Erythroblast (primary cell): ENCODE measurements around the gene RPL31.

Source experiments
- DNase-seq, 2 experiments: peaks; one replicate each; lab custom pipeline; 2025; lab: John Stamatoyannopoulos, UW
- GATA1 ChIP-seq: IDR thresholded peaks from 2 replicates; pipeline ENCODE4 v1.6.1; 2011; ENCODE audit warnings: low read depth, mild to moderate bottlenecking, control low read depth, low read length, moderate library complexity
- POLR2A ChIP-seq: IDR thresholded peaks from 2 replicates; pipeline ENCODE4 v1.6.1; 2011; ENCODE audit warnings: mild to moderate bottlenecking, low read length

Gene RPL31

GRCh38 chr2:100995309-100996075 lies 6.6 kb upstream of the RPL31 start:
- TF ChIP-seq POLR2A = no peak
- no peak for TF ChIP-seq GATA1
- no peak for DNase-seq

GRCh38 chr2:100997509-100998234 lies 4.4 kb upstream of the RPL31 start:
- DNase-seq = no peak
- TF ChIP-seq GATA1 (no peak), POLR2A (no peak)

GRCh38 chr2:100998235-100998573 lies 3.9 kb upstream of the RPL31 start:
- DNase-seq = no peak
- TF ChIP-seq GATA1 = no peak
- no peak for TF ChIP-seq POLR2A

GRCh38 chr2:100999995-101000394 lies 2.1 kb upstream of the RPL31 start:
- no peak for DNase-seq
- no peak for TF ChIP-seq POLR2A
- TF ChIP-seq GATA1 = no peak

GRCh38 chr2:101002562-101003277 lies 631 bp downstream of the RPL31 start:
- DNase-seq = peak; percentile 64 to 75
- TF ChIP-seq GATA1 (no peak), POLR2A (no peak)

GRCh38 chr2:101003278-101003775 lies 1.2 kb downstream of the RPL31 start:
- TF ChIP-seq GATA1 = no peak
- no peak for TF ChIP-seq POLR2A
- peak; percentile 42 to 43 for DNase-seq

- no peak for DNase-seq
These were observed 2.7 kb downstream of the RPL31 start for GRCh38 chr2:101004620-101005325.

GRCh38 chr2:101006065-101006715 lies 4.1 kb downstream of the RPL31 start:
- TF ChIP-seq GATA1 (no peak), POLR2A (no peak)
- DNase-seq = no peak

More at GRCh38 chr2:101004620-101005325, 2.7 kb downstream of the RPL31 start:
- TF ChIP-seq POLR2A = no peak
- TF ChIP-seq GATA1 = no peak

GRCh38 chr2:101007415-101008345 lies 5.6 kb downstream of the RPL31 start:
- TF ChIP-seq GATA1 (no peak), POLR2A (peak; percentile 44)

GRCh38 chr2:101011152-101011551 lies 9.1 kb downstream of the RPL31 start:
- no peak for DNase-seq
- no peak for TF ChIP-seq POLR2A
- TF ChIP-seq GATA1 = no peak

More at GRCh38 chr2:101007415-101008345, 5.6 kb downstream of the RPL31 start:
- no peak for DNase-seq

- no peak for DNase-seq
- no peak for TF ChIP-seq GATA1
- TF ChIP-seq POLR2A = peak; percentile 12
These were observed 10.1 kb downstream of the RPL31 start for GRCh38 chr2:101012054-101012705.
